Gastroesophageal sphincter (tissue), 3 donors: Measurements from ENCODE around the gene CD200R1.

Experiments used
- EP300 ChIP-seq: sonication (generic); formaldehyde crosslinking; IDR thresholded peaks from one replicate; pipeline ENCODE4 v1.6.1; 2017; ENCODE audit warnings: antibody characterized with exemption, mild to moderate bottlenecking
- TF ChIP-seq, protein P1 (sequence below), 4 experiments: fragments of 200-600 bp in 2 of 4; fragments of 450-650 bp in 2 of 4; sonication (generic) in 1 of 4; IDR thresholded peaks; one replicate each; pipeline ENCODE4 v1.5.1; 2017 to 2019; ENCODE audit warnings: antibody characterized with exemption in 4 of 4, mild to moderate bottlenecking in 2 of 4, moderate library complexity in 2 of 4

DNA sequence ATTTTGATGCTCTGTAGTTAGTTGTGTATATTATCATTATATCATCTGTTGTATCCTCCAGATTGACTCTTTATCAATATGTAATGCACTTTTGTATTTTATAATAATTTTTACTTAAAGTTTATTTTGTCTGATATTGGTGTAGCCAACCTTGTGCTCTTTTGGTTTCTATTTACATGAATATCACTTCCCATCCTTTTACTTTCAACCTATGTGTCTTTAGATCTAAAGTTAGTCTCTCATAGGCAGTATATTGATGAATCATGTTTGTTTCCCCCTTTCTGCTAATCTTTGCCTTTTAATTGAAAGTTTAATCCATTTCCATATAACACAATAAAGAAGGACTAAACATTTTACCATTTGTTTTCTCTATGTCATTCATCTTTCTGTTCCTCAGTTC, 100.2 kb downstream of the CD200R1 start:
- TF ChIP-seq, protein P1, sequence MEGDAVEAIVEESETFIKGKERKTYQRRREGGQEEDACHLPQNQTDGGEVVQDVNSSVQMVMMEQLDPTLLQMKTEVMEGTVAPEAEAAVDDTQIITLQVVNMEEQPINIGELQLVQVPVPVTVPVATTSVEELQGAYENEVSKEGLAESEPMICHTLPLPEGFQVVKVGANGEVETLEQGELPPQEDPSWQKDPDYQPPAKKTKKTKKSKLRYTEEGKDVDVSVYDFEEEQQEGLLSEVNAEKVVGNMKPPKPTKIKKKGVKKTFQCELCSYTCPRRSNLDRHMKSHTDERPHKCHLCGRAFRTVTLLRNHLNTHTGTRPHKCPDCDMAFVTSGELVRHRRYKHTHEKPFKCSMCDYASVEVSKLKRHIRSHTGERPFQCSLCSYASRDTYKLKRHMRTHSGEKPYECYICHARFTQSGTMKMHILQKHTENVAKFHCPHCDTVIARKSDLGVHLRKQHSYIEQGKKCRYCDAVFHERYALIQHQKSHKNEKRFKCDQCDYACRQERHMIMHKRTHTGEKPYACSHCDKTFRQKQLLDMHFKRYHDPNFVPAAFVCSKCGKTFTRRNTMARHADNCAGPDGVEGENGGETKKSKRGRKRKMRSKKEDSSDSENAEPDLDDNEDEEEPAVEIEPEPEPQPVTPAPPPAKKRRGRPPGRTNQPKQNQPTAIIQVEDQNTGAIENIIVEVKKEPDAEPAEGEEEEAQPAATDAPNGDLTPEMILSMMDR (IDR thresholded peaks at IDR 0.05) = no peak
- no peak for TF ChIP-seq EP300
